ENCODE measurements around the gene ZNF284.

The ZNF284 gene

DNA sequence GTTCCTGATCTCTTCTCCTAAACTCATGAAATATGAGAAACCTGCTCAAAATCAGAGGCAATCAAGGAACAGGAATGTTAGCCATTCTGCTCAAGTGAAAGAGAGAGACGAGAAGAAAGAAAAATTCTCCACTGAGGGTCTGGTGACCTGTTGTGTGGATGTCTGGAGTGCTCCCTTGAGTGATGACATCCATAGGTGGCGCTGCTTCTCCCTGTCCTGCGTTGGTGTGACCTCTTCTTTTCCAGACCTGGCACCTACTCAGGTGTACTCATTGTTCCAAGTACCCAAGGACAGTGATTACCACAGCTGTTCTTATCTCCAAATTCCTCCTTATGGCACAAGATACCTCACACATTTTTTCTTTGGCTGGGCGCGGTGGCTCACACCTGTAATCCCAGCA, 16.1 kb upstream of the ZNF284 start:
- Histone ChIP-seq H3K27ac (ENCODE audit: low read depth, low read length) (no peak overlapping the region), H3K4me1 (ENCODE audit: control insufficient read depth in 5 of 5, insufficient read depth in 5 of 5, low read length in 5 of 5) (peaks cover 3 to 18% (median 16%) of the 10 kb centered on the region in 5 donors), H3K4me3 (ENCODE audit: low read depth in 1 of 5, low read length in 5 of 5) (peak overlapping the region in 1 of 5 donors; percentile 17), H3K9ac (ENCODE audit: low read length in 5 of 5) (no peak overlapping the region), H3K36me3 (ENCODE audit: control insufficient read depth in 5 of 5, insufficient read depth in 5 of 5, low read length in 5 of 5) (peaks cover 12 to 40% (median 37%) of the 10 kb centered on the region in 5 donors), H3K27me3 (ENCODE audit: control insufficient read depth in 5 of 5, insufficient read depth in 4 of 5, low read length in 5 of 5) (peaks cover 0 to under 1% (median 0%) of the 10 kb centered on the region in 5 donors), H3K9me3 (ENCODE audit: control insufficient read depth in 5 of 5, low read length in 5 of 5) (peaks cover 0 to 10% (median 6%) of the 10 kb centered on the region in 5 donors)

GRCh38 chr19:44059229-44059628, 12.7 kb upstream of the ZNF284 start:
- Histone ChIP-seq H3K4me1 (ENCODE audit: control insufficient read depth in 5 of 5, insufficient read depth in 5 of 5, low read length in 5 of 5) (no peaks in the 10 kb centered on the region), H3K36me3 (ENCODE audit: control insufficient read depth in 5 of 5, insufficient read depth in 5 of 5, low read length in 5 of 5) (peaks cover 39 to 74% (median 70%) of the 10 kb centered on the region in 5 donors), H3K9me3 (ENCODE audit: control insufficient read depth in 5 of 5, low read length in 5 of 5) (peaks cover 0 to 31% (median 21%) of the 10 kb centered on the region in 5 donors), H3K9ac (ENCODE audit: low read length in 5 of 5) (no peak overlapping the region), H3K27me3 (ENCODE audit: control insufficient read depth in 5 of 5, insufficient read depth in 4 of 5, low read length in 5 of 5) (no peaks in the 10 kb centered on the region), H3K4me3 (ENCODE audit: low read depth in 1 of 5, low read length in 5 of 5) (peak overlapping the region in 2 of 5 donors; percentile 16 to 22), H3K27ac (ENCODE audit: low read depth, low read length) (no peak overlapping the region)

GRCh38 chr19:44061038-44061437, 10.9 kb upstream of the ZNF284 start:
- Histone ChIP-seq H3K27ac (ENCODE audit: low read depth, low read length) (no peak overlapping the region), H3K4me3 (ENCODE audit: low read depth in 1 of 5, low read length in 5 of 5) (peak overlapping the region in 2 of 5 donors; percentile 7 to 8), H3K27me3 (ENCODE audit: control insufficient read depth in 5 of 5, insufficient read depth in 4 of 5, low read length in 5 of 5) (no peaks in the 10 kb centered on the region), H3K36me3 (ENCODE audit: control insufficient read depth in 5 of 5, insufficient read depth in 5 of 5, low read length in 5 of 5) (peaks cover 43 to 84% (median 77%) of the 10 kb centered on the region in 5 donors), H3K9ac (ENCODE audit: low read length in 5 of 5) (no peak overlapping the region), H3K9me3 (ENCODE audit: control insufficient read depth in 5 of 5, low read length in 5 of 5) (peaks cover 11 to 45% (median 35%) of the 10 kb centered on the region in 5 donors), H3K4me1 (ENCODE audit: control insufficient read depth in 5 of 5, insufficient read depth in 5 of 5, low read length in 5 of 5) (no peaks in the 10 kb centered on the region)

- Histone ChIP-seq H3K9ac (ENCODE audit: low read length in 5 of 5) (no peak overlapping the region), H3K36me3 (ENCODE audit: control insufficient read depth in 5 of 5, insufficient read depth in 5 of 5, low read length in 5 of 5) (peaks cover 48 to 57% (median 52%) of the 10 kb centered on the region in 5 donors), H3K9me3 (ENCODE audit: control insufficient read depth in 5 of 5, low read length in 5 of 5) (peaks cover 28 to 62% (median 60%) of the 10 kb centered on the region in 5 donors), H3K4me1 (ENCODE audit: control insufficient read depth in 5 of 5, insufficient read depth in 5 of 5, low read length in 5 of 5) (peaks cover 0 to 3% (median 0%) of the 10 kb centered on the region in 5 donors), H3K27ac (ENCODE audit: low read depth, low read length) (no peak overlapping the region), H3K4me3 (ENCODE audit: low read depth in 1 of 5, low read length in 5 of 5) (peak overlapping the region; percentile 19 to 60 (median 40)), H3K27me3 (ENCODE audit: control insufficient read depth in 5 of 5, insufficient read depth in 4 of 5, low read length in 5 of 5) (no peaks in the 10 kb centered on the region)
These were observed 5.7 kb upstream of the ZNF284 start for GRCh38 chr19:44066305-44066704.

GRCh38 chr19:44069415-44069814, 2.5 kb upstream of the ZNF284 start:
- H3K9me3 ChIP-seq (ENCODE audit: control insufficient read depth in 5 of 5, low read length in 5 of 5), result peaks cover 28 to 48% (median 41%) of the 10 kb centered on the region in 5 donors
- H3K4me1 ChIP-seq (ENCODE audit: control insufficient read depth in 5 of 5, insufficient read depth in 5 of 5, low read length in 5 of 5), result peaks cover 0 to 21% (median 17%) of the 10 kb centered on the region in 5 donors
- H3K27ac ChIP-seq (ENCODE audit: low read depth, low read length), result no peak overlapping the region
- H3K36me3 ChIP-seq (ENCODE audit: control insufficient read depth in 5 of 5, insufficient read depth in 5 of 5, low read length in 5 of 5), result peaks cover 21 to 26% (median 24%) of the 10 kb centered on the region in 5 donors
- no peak overlapping the region for H3K4me3 ChIP-seq (ENCODE audit: low read depth in 1 of 5, low read length in 5 of 5)
- H3K27me3 ChIP-seq (ENCODE audit: control insufficient read depth in 5 of 5, insufficient read depth in 4 of 5, low read length in 5 of 5), result no peaks in the 10 kb centered on the region
- no peak overlapping the region for H3K9ac ChIP-seq (ENCODE audit: low read length in 5 of 5)

GRCh38 chr19:44072543-44073401, 813 bp downstream of the ZNF284 start:
- Histone ChIP-seq H3K27ac (ENCODE audit: low read depth, low read length) (no peak overlapping the region), H3K36me3 (ENCODE audit: control insufficient read depth in 5 of 5, insufficient read depth in 5 of 5, low read length in 5 of 5) (peaks cover 2 to 7% (median 4%) of the 10 kb centered on the region in 5 donors), H3K9me3 (ENCODE audit: control insufficient read depth in 5 of 5, low read length in 5 of 5) (peaks cover 2 to 18% (median 12%) of the 10 kb centered on the region in 5 donors), H3K27me3 (ENCODE audit: control insufficient read depth in 5 of 5, insufficient read depth in 4 of 5, low read length in 5 of 5) (no peaks in the 10 kb centered on the region), H3K4me3 (ENCODE audit: low read depth in 1 of 5, low read length in 5 of 5) (peak overlapping the region; percentile 83 to 98 (median 89)), H3K9ac (ENCODE audit: low read length in 5 of 5) (peak overlapping the region; percentile 64 to 94 (median 76)), H3K4me1 (ENCODE audit: control insufficient read depth in 5 of 5, insufficient read depth in 5 of 5, low read length in 5 of 5) (peaks cover 0 to 21% (median 17%) of the 10 kb centered on the region in 5 donors)

DNA sequence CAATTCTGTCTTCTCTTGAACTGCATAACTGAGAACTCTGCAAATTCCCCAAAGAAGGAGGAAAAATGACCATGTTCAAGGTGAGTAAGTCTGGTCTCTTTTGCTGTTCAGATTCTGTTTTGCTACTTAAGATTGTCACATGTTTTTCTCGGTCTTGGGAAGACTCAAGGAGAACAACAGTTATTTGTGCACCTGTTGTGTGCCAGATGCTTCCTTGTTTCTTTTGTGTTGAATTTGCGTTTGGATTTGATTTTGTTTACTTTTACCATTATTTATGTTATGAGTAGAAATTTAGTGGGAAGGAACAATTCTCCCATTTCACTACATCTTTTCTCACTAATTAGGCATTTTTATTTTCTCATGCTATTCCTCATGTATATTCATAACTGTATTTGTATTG, 4.4 kb downstream of the ZNF284 start:
- Histone ChIP-seq H3K9me3 (ENCODE audit: control insufficient read depth in 5 of 5, low read length in 5 of 5) (no peaks in the 10 kb centered on the region), H3K4me3 (ENCODE audit: low read depth in 1 of 5, low read length in 5 of 5) (no peak overlapping the region), H3K36me3 (ENCODE audit: control insufficient read depth in 5 of 5, insufficient read depth in 5 of 5, low read length in 5 of 5) (peaks cover 7 to 19% (median 11%) of the 10 kb centered on the region in 5 donors), H3K27me3 (ENCODE audit: control insufficient read depth in 5 of 5, insufficient read depth in 4 of 5, low read length in 5 of 5) (no peaks in the 10 kb centered on the region), H3K9ac (ENCODE audit: low read length in 5 of 5) (no peak overlapping the region), H3K27ac (ENCODE audit: low read depth, low read length) (no peak overlapping the region), H3K4me1 (ENCODE audit: control insufficient read depth in 5 of 5, insufficient read depth in 5 of 5, low read length in 5 of 5) (peaks cover 0 to 18% (median 16%) of the 10 kb centered on the region in 5 donors)

GRCh38 chr19:44092108-44092507, 20.1 kb downstream of the ZNF284 start:
- Histone ChIP-seq H3K9ac (ENCODE audit: low read length in 5 of 5) (no peak overlapping the region), H3K27me3 (ENCODE audit: control insufficient read depth in 5 of 5, insufficient read depth in 4 of 5, low read length in 5 of 5) (no peaks in the 10 kb centered on the region), H3K9me3 (ENCODE audit: control insufficient read depth in 5 of 5, low read length in 5 of 5) (peaks cover 0 to under 1% (median 0%) of the 10 kb centered on the region in 5 donors)

GRCh38 chr19:44093931-44094765, 22.2 kb downstream of the ZNF284 start, which contains the start of gene ZNF224:
TSS of gene ZNF224 (plus strand) at chr19:44094361. CDS start at chr19:44097874, 3,513 bp downstream.
- Histone ChIP-seq H3K9ac (ENCODE audit: low read length in 5 of 5) (peak within 1 kb of the TSS; percentile 80 to 92 (median 90)), H3K36me3 (ENCODE audit: control insufficient read depth in 5 of 5, insufficient read depth in 5 of 5, low read length in 5 of 5) (peaks cover 13 to 26% (median 23%) of the 10 kb centered on the region in 5 donors), H3K27ac (ENCODE audit: low read depth, low read length) (peak within 1 kb of the TSS; percentile 75), H3K9me3 (ENCODE audit: control insufficient read depth in 5 of 5, low read length in 5 of 5) (peaks cover 0 to 3% (median 0%) of the 10 kb centered on the region in 5 donors), H3K4me1 (ENCODE audit: control insufficient read depth in 5 of 5, insufficient read depth in 5 of 5, low read length in 5 of 5) (peaks cover 0 to 21% (median 15%) of the 10 kb centered on the region in 5 donors), H3K27me3 (ENCODE audit: control insufficient read depth in 5 of 5, insufficient read depth in 4 of 5, low read length in 5 of 5) (no peaks in the 10 kb centered on the region), H3K4me3 (ENCODE audit: low read depth in 1 of 5, low read length in 5 of 5) (peak within 1 kb of the TSS; percentile 81 to 99 (median 99))

More at GRCh38 chr19:44092108-44092507, 20.1 kb downstream of the ZNF284 start:
- H3K36me3 ChIP-seq (ENCODE audit: control insufficient read depth in 5 of 5, insufficient read depth in 5 of 5, low read length in 5 of 5), result peaks cover 4 to 13% (median 6%) of the 10 kb centered on the region in 5 donors
- H3K27ac ChIP-seq (ENCODE audit: low read depth, low read length), result no peak overlapping the region
- peaks cover 0 to 21% (median 15%) of the 10 kb centered on the region in 5 donors for H3K4me1 ChIP-seq (ENCODE audit: control insufficient read depth in 5 of 5, insufficient read depth in 5 of 5, low read length in 5 of 5)
- no peak overlapping the region for H3K4me3 ChIP-seq (ENCODE audit: low read depth in 1 of 5, low read length in 5 of 5)

Data from subcutaneous abdominal adipose tissue (tissue), 5 donors.